ENCODE results near the gene CYBRD1. TPM values are rescaled to one million over a fixed set of nuclear protein-coding genes. Genes with fewer than 3 reads are reported as not detected.
A peak's percentile ranks its signal among the peaks of the same experiment; 100 is the strongest.

The CYBRD1 gene
- total and polyA plus RNA-seq, 10 of the 15 experiments (the other 5 are each of a cell fraction or from before 2014, with no cell fraction given) = 10.8 to 51.9 (median 29.6) TPM

- TF ChIP-seq SKIL (IDR thresholded peaks at IDR 0.05; ENCODE audit: low read depth, poor library complexity, severe bottlenecking) (no peak), ATF7 (IDR thresholded peaks at IDR 0.05; ENCODE audit: low read depth) (no peak), ZBTB4 (CRISPR knock-in tag; IDR thresholded peaks at IDR 0.05) (no peak), ZSCAN29 (IDR thresholded peaks at IDR 0.05) (no peak), POLR2AphosphoS2 (IDR thresholded peaks at IDR 0.05; ENCODE audit: low read depth, low read length) (no peak), ELK1 (IDR thresholded peaks at IDR 0.05; ENCODE audit: low read depth, low read length) (no peak), RELA (IDR thresholded peaks at IDR 0.05; ENCODE audit: borderline replicate concordance, partially characterized antibody) (peak; percentile 55), NKRF (conservative IDR thresholded peaks at IDR 0.05) (no peak), CHD1 (IDR thresholded peaks at IDR 0.05; ENCODE audit: low read depth, low read length) (no peak), NFYB (IDR thresholded peaks at IDR 0.05; ENCODE audit: insufficient read depth, low read depth, low read length) (no peak), SRF (IDR thresholded peaks at IDR 0.05; ENCODE audit: low read depth in 2 of 2, low read length in 2 of 2) (0 out of 4 replicates have a peak, but pooled peaks of 1 of the 2 experiments have one; percentile 23), MEF2A (IDR thresholded peaks at IDR 0.05; ENCODE audit: insufficient read depth, low read depth, low read length) (no peak), CHD2 (IDR thresholded peaks at IDR 0.05; ENCODE audit: borderline replicate concordance, low read depth, low read length) (no peak), EZH2 (IDR thresholded peaks at IDR 0.05; ENCODE audit: borderline replicate concordance, control insufficient read depth, low read depth, low read length) (no peak), MLLT1 (IDR thresholded peaks at IDR 0.05) (peak; percentile 85; the same call in 1 of the 2 replicates), ZNF24 (IDR thresholded peaks at IDR 0.05) (no peak), RUNX3 (IDR thresholded peaks at IDR 0.05; ENCODE audit: low read length) (0 out of 2 replicates have a peak, but pooled peaks have one; percentile 12), POLR2A (IDR thresholded peaks at IDR 0.05; ENCODE audit: low read depth, low read length) (peak; percentile 90), SMARCA5 (IDR thresholded peaks at IDR 0.05) (peak; percentile 87), ZNF622 (IDR thresholded peaks at IDR 0.05) (no peak), ZNF274 (IDR thresholded peaks at IDR 0.05; ENCODE audit: insufficient read depth, insufficient read length) (no peak)
Measured at GRCh38 chr2:171522052-171522787, at the start of gene CYBRD1 (continued).
